Keratinocyte (primary cell): ENCODE results near the gene TMBIM6.

ENCODE experiments used
- EZH2 ChIP-seq: IDR thresholded peaks from one replicate; pipeline ENCODE4 v1.6.1; 2012; ENCODE audit warnings: inconsistent platforms, mild to moderate bottlenecking, low read length, moderate library complexity
- TF ChIP-seq, protein P1 (sequence below), 3 experiments: IDR thresholded peaks in 1 of 3; conservative IDR thresholded peaks in 1 of 3; optimal IDR thresholded peaks in 1 of 3; 2 replicates in 2 of 3; 3 replicates in 1 of 3; pipeline versions ENCODE3 to v1.5.1; 2011; ENCODE audit warnings: low read length in 3 of 3, mild to moderate bottlenecking in 3 of 3, moderate library complexity in 2 of 3, control low read depth in 1 of 3, inconsistent platforms in 1 of 3; ENCODE audit not compliant: insufficient read depth in 2 of 3; ENCODE audit errors: extremely low read depth in 1 of 3

DNA sequence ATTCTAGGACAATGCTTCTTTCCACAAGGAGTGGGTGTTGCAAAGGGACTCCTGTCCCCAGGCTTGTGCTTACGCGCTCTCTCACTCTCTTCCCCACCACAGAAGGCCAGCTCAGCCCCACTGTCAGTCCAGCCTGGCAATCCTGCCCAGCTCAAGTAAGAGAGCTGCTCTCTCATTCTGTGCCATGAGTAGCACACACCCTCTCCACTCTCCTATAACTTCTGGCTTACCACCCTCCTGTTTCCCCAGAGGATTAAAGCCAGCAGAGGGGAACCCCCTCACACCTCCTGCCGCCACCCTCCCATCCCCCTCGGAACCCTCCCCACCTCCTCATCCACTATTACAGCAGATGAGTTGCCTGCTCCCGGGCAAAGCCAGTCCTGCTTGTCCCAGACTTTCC is 69.8 kb downstream of the TMBIM6 start:
- TF ChIP-seq, protein P1, sequence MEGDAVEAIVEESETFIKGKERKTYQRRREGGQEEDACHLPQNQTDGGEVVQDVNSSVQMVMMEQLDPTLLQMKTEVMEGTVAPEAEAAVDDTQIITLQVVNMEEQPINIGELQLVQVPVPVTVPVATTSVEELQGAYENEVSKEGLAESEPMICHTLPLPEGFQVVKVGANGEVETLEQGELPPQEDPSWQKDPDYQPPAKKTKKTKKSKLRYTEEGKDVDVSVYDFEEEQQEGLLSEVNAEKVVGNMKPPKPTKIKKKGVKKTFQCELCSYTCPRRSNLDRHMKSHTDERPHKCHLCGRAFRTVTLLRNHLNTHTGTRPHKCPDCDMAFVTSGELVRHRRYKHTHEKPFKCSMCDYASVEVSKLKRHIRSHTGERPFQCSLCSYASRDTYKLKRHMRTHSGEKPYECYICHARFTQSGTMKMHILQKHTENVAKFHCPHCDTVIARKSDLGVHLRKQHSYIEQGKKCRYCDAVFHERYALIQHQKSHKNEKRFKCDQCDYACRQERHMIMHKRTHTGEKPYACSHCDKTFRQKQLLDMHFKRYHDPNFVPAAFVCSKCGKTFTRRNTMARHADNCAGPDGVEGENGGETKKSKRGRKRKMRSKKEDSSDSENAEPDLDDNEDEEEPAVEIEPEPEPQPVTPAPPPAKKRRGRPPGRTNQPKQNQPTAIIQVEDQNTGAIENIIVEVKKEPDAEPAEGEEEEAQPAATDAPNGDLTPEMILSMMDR (optimal IDR thresholded peaks at IDR 0.05 in 1 of 3, IDR thresholded peaks at IDR 0.05 in 1 of 3, conservative IDR thresholded peaks at IDR 0.05 in 1 of 3; ENCODE audit: extremely low read depth in 1 of 3, insufficient read depth in 2 of 3, low read length in 3 of 3) = no peak
- TF ChIP-seq EZH2 = no peak
